Thyroid gland (tissue), 4 donors: ENCODE results near the gene RPS19BP1. TPM values are rescaled to one million over a fixed set of nuclear protein-coding genes. Genes with fewer than 3 reads are reported as not detected.
A peak's percentile ranks its signal among the peaks of the same experiment; 100 is the strongest.

ENCODE experiments used
- DNase-seq, 2 donors: peaks; one replicate each; pipeline ENCODE4 v3.0.0-alpha.2; 2019
- H3K27ac ChIP-seq, 3 donors: fragments of 200-600 bp; sonication (generic); 1 replicate in 2 of 3; 2 replicates in 1 of 3; pipeline ENCODE4 v1.5.1; 2016 to 2019; ENCODE audit warnings: mild to moderate bottlenecking in 1 of 3, moderate library complexity in 1 of 3
- H3K27me3 ChIP-seq: fragments of 200-600 bp; sonication (generic); one replicate; pipeline ENCODE4 v1.5.1; 2019
- H3K36me3 ChIP-seq, 2 donors: fragments of 200-600 bp; sonication (generic); one replicate each; pipeline ENCODE4 v1.5.1; 2016 to 2019
- H3K4me1 ChIP-seq, 2 donors: fragments of 200-600 bp; sonication (generic); one replicate each; pipeline ENCODE4 v1.5.1; 2017 to 2019
- H3K4me3 ChIP-seq, 3 donors: fragments of 200-600 bp; sonication (generic); replicated peaks in 1 of 3; 1 replicate in 2 of 3; 2 replicates in 1 of 3; pipeline ENCODE4 v1.5.1; 2016; ENCODE audit warnings: mild to moderate bottlenecking in 1 of 3
- H3K9me3 ChIP-seq: fragments of 200-600 bp; sonication (generic); one replicate; pipeline ENCODE4 v1.5.1; 2017
- CTCF ChIP-seq, 6 experiments: fragments of 200-600 bp in 3 of 6; fragments of 450-650 bp in 3 of 6; sonication (generic) in 3 of 6; IDR thresholded peaks; one replicate each; pipeline ENCODE4 v1.5.1; 2016 to 2019; ENCODE audit warnings: antibody characterized with exemption in 6 of 6, mild to moderate bottlenecking in 2 of 6, inconsistent platforms in 1 of 6, moderate library complexity in 1 of 6
- POLR2A ChIP-seq, 2 donors: fragments of 450-650 bp; IDR thresholded peaks; one replicate each; pipeline ENCODE4 v1.6.1; 2017; ENCODE audit warnings: antibody characterized with exemption in 2 of 2, mild to moderate bottlenecking in 2 of 2, moderate library complexity in 1 of 2
- WGBS, 2 donors: methylation state at CpG; one replicate each; pipeline ENCODE4 v1.1.5; 2017; 5-methylcytosine and 5-hydroxymethylcytosine counted together
- intact Hi-C: fragments of 100-400 bp; cut with DNase I; formaldehyde crosslinking; loops from one replicate; pipeline ENCODE4 v1.15.1; 2023
- total RNA-seq, 4 donors: library from RNA; depleted of rRNA; stranded (reverse); fragments of >200 nt; gene quantifications; one replicate each; pipeline ENCODE4 v1.2.3, GENCODE V29; 2016

RPS19BP1 gene
- total RNA-seq, 4 donors from 2014 or later = 120 to 243 (median 171) TPM

GRCh38 chr22:39560127-39560526 lies 27.6 kb upstream of the RPS19BP1 start:
- intact Hi-C loops = no loop called here
- peak; percentile 63 to 70 for DNase-seq
- H3K36me3 ChIP-seq = no peaks in the 10 kb centered on the region
- H3K9me3 ChIP-seq = no peaks in the 10 kb centered on the region
- H3K27ac ChIP-seq = peak overlapping the region; percentile 70 to 93 (median 84)
- peaks cover 19 to 33% of the 10 kb centered on the region in 2 donors for H3K4me1 ChIP-seq
- no peaks in the 10 kb centered on the region for H3K27me3 ChIP-seq
- WGBS, 2 donors = 47 to 66% methylated on average over 6 of the region's 6 CpGs
- H3K4me3 ChIP-seq = no peak overlapping the region
- TF ChIP-seq CTCF (IDR thresholded peaks at IDR 0.05) (no peak), POLR2A (IDR thresholded peaks at IDR 0.05) (no peak)

- H3K27ac ChIP-seq = peak overlapping the region; percentile 70 to 93 (median 84)
- TF ChIP-seq POLR2A (IDR thresholded peaks at IDR 0.05) (no peak), CTCF (IDR thresholded peaks at IDR 0.05) (peak in 3 of 6 experiments; percentile 38 to 46 (median 40))
- H3K27me3 ChIP-seq = no peaks in the 10 kb centered on the region
- 42 to 69% methylated on average over 11 of the region's 11 CpGs for WGBS, 2 donors
- no peak overlapping the region for H3K4me3 ChIP-seq
- peak; percentile 68 to 75 for DNase-seq
- H3K4me1 ChIP-seq = peaks cover 19 to 33% of the 10 kb centered on the region in 2 donors
- H3K36me3 ChIP-seq = no peaks in the 10 kb centered on the region
- no peaks in the 10 kb centered on the region for H3K9me3 ChIP-seq
- intact Hi-C loops = no loop called here
Measured at GRCh38 chr22:39559456-39560105, 27.0 kb upstream of the RPS19BP1 start.

- peak; percentile 54 to 69 for DNase-seq
- no peaks in the 10 kb centered on the region for H3K9me3 ChIP-seq
- H3K36me3 ChIP-seq = no peaks in the 10 kb centered on the region
- H3K27me3 ChIP-seq = no peaks in the 10 kb centered on the region
- no peak for TF ChIP-seq CTCF (IDR thresholded peaks at IDR 0.05)
- TF ChIP-seq POLR2A (IDR thresholded peaks at IDR 0.05) = peak in 1 of 2 donors; percentile 38
- no peak overlapping the region for H3K4me3 ChIP-seq
- peaks cover 19 to 33% of the 10 kb centered on the region in 2 donors for H3K4me1 ChIP-seq
- intact Hi-C loops = no loop called here
- 31 to 64% methylated on average over 10 of the region's 14 CpGs for WGBS, 2 donors
- H3K27ac ChIP-seq = peak overlapping the region; percentile 70 to 93 (median 84)
Measured at GRCh38 chr22:39558950-39559349, 26.4 kb upstream of the RPS19BP1 start.

- peaks cover 19 to 33% of the 10 kb centered on the region in 2 donors for H3K4me1 ChIP-seq
- WGBS, 2 donors = 3 to 17% methylated on average over 1 to 7 of the region's 34 CpGs
- intact Hi-C loops = no loop called here
- peak overlapping the region in 2 of 3 donors; percentile 37 to 42 for H3K4me3 ChIP-seq
- DNase-seq = peak; percentile 50 to 51
- H3K9me3 ChIP-seq = no peaks in the 10 kb centered on the region
- no peaks in the 10 kb centered on the region for H3K36me3 ChIP-seq
- no peaks in the 10 kb centered on the region for H3K27me3 ChIP-seq
- no peak for TF ChIP-seq POLR2A (IDR thresholded peaks at IDR 0.05)
- TF ChIP-seq CTCF (IDR thresholded peaks at IDR 0.05) = no peak
- H3K27ac ChIP-seq = peak overlapping the region; percentile 70 to 93 (median 84)
Measured at GRCh38 chr22:39558254-39558727, 25.7 kb upstream of the RPS19BP1 start.
